ENCODE measurements around the gene KLRG1.

The KLRG1 gene

GRCh38 chr12:9043766-9044165 is 54.4 kb downstream of the KLRG1 start:
- no peaks in the 10 kb centered on the region for H3K9me3 ChIP-seq (ENCODE audit: control insufficient read depth, insufficient read depth, low read length)
- no peaks in the 10 kb centered on the region for H3K36me3 ChIP-seq (ENCODE audit: control insufficient read depth, insufficient read depth, low read length)
- no peak overlapping the region for H3K27ac ChIP-seq (ENCODE audit: low read depth, low read length)

GRCh38 chr12:9047105-9047504 is 57.8 kb downstream of the KLRG1 start:
- Histone ChIP-seq H3K9ac (ENCODE audit: low read depth, low read length) (no peak overlapping the region), H3K4me1 (ENCODE audit: control insufficient read depth, insufficient read depth, low read length) (no peaks in the 10 kb centered on the region), H3K27me3 (ENCODE audit: control insufficient read depth, insufficient read depth, low read length) (no peaks in the 10 kb centered on the region), H3K4me3 (ENCODE audit: low read depth, low read length) (no peak overlapping the region), H3K27ac (ENCODE audit: low read depth, low read length) (no peak overlapping the region), H3K36me3 (ENCODE audit: control insufficient read depth, insufficient read depth, low read length) (no peaks in the 10 kb centered on the region), H3K9me3 (ENCODE audit: control insufficient read depth, insufficient read depth, low read length) (no peaks in the 10 kb centered on the region)

More at GRCh38 chr12:9043766-9044165, 54.4 kb downstream of the KLRG1 start:
- H3K4me1 ChIP-seq (ENCODE audit: control insufficient read depth, insufficient read depth, low read length), result no peaks in the 10 kb centered on the region
- H3K9ac ChIP-seq (ENCODE audit: low read depth, low read length), result no peak overlapping the region
- H3K27me3 ChIP-seq (ENCODE audit: control insufficient read depth, insufficient read depth, low read length), result no peaks in the 10 kb centered on the region
- no peak overlapping the region for H3K4me3 ChIP-seq (ENCODE audit: low read depth, low read length)

- Histone ChIP-seq H3K4me3 (ENCODE audit: low read depth, low read length) (no peak overlapping the region), H3K9ac (ENCODE audit: low read depth, low read length) (no peak overlapping the region), H3K4me1 (ENCODE audit: control insufficient read depth, insufficient read depth, low read length) (no peaks in the 10 kb centered on the region), H3K27ac (ENCODE audit: low read depth, low read length) (no peak overlapping the region), H3K27me3 (ENCODE audit: control insufficient read depth, insufficient read depth, low read length) (no peaks in the 10 kb centered on the region), H3K9me3 (ENCODE audit: control insufficient read depth, insufficient read depth, low read length) (no peaks in the 10 kb centered on the region), H3K36me3 (ENCODE audit: control insufficient read depth, insufficient read depth, low read length) (no peaks in the 10 kb centered on the region)
Measured at GRCh38 chr12:9048930-9049329, 59.6 kb downstream of the KLRG1 start.

GRCh38 chr12:9049520-9050133 is 60.3 kb downstream of the KLRG1 start:
- Histone ChIP-seq H3K9ac (ENCODE audit: low read depth, low read length) (no peak overlapping the region), H3K9me3 (ENCODE audit: control insufficient read depth, insufficient read depth, low read length) (no peaks in the 10 kb centered on the region), H3K4me3 (ENCODE audit: low read depth, low read length) (no peak overlapping the region), H3K27ac (ENCODE audit: low read depth, low read length) (no peak overlapping the region), H3K27me3 (ENCODE audit: control insufficient read depth, insufficient read depth, low read length) (no peaks in the 10 kb centered on the region), H3K36me3 (ENCODE audit: control insufficient read depth, insufficient read depth, low read length) (no peaks in the 10 kb centered on the region), H3K4me1 (ENCODE audit: control insufficient read depth, insufficient read depth, low read length) (no peaks in the 10 kb centered on the region)

GRCh38 chr12:9050521-9051157 is 61.3 kb downstream of the KLRG1 start:
- Histone ChIP-seq H3K9me3 (ENCODE audit: control insufficient read depth, insufficient read depth, low read length) (no peaks in the 10 kb centered on the region), H3K27me3 (ENCODE audit: control insufficient read depth, insufficient read depth, low read length) (no peaks in the 10 kb centered on the region), H3K4me1 (ENCODE audit: control insufficient read depth, insufficient read depth, low read length) (no peaks in the 10 kb centered on the region), H3K27ac (ENCODE audit: low read depth, low read length) (no peak overlapping the region), H3K36me3 (ENCODE audit: control insufficient read depth, insufficient read depth, low read length) (no peaks in the 10 kb centered on the region), H3K9ac (ENCODE audit: low read depth, low read length) (no peak overlapping the region), H3K4me3 (ENCODE audit: low read depth, low read length) (no peak overlapping the region)

- Histone ChIP-seq H3K4me3 (ENCODE audit: low read depth, low read length) (no peak overlapping the region), H3K9ac (ENCODE audit: low read depth, low read length) (no peak overlapping the region), H3K4me1 (ENCODE audit: control insufficient read depth, insufficient read depth, low read length) (no peaks in the 10 kb centered on the region), H3K36me3 (ENCODE audit: control insufficient read depth, insufficient read depth, low read length) (no peaks in the 10 kb centered on the region), H3K27ac (ENCODE audit: low read depth, low read length) (no peak overlapping the region), H3K27me3 (ENCODE audit: control insufficient read depth, insufficient read depth, low read length) (no peaks in the 10 kb centered on the region), H3K9me3 (ENCODE audit: control insufficient read depth, insufficient read depth, low read length) (no peaks in the 10 kb centered on the region)
Measured at GRCh38 chr12:9051158-9051550, 61.8 kb downstream of the KLRG1 start.

GRCh38 chr12:9052610-9053009 is 63.3 kb downstream of the KLRG1 start:
- Histone ChIP-seq H3K27me3 (ENCODE audit: control insufficient read depth, insufficient read depth, low read length) (no peaks in the 10 kb centered on the region), H3K4me3 (ENCODE audit: low read depth, low read length) (no peak overlapping the region), H3K9me3 (ENCODE audit: control insufficient read depth, insufficient read depth, low read length) (no peaks in the 10 kb centered on the region), H3K9ac (ENCODE audit: low read depth, low read length) (no peak overlapping the region), H3K4me1 (ENCODE audit: control insufficient read depth, insufficient read depth, low read length) (no peaks in the 10 kb centered on the region), H3K36me3 (ENCODE audit: control insufficient read depth, insufficient read depth, low read length) (no peaks in the 10 kb centered on the region), H3K27ac (ENCODE audit: low read depth, low read length) (no peak overlapping the region)

All from HUES48 (cell line).